Measurements from ENCODE around the gene C5. TPM values are rescaled to one million over a fixed set of nuclear protein-coding genes. Genes with fewer than 3 reads are reported as not detected.

Gene C5
- total RNA-seq, 4 donors from 2014 or later, result 0.20 to 3.4 (median 1.9) TPM

DNA sequence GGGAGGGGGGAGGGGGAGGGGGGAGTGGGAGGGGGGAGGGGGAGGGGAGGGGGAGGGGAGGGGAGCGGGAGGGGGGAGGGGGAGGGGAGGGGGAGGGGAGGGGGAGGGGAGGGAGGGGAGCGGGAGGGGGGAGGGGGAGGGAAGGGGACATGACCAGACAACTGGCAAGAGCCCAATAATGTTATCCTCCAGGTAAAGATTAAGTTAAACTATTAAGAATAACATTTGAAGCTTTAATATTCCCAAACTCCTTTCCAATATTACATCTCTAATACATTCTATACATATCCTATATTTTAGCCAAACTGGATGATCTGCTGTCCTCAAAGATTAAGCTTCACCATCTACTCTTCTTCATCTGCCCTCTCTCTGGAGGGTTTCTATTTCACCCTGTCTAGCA lies 25.8 kb downstream of the C5 start:
- no peaks in the 10 kb centered on the region for H3K36me3 ChIP-seq
- H3K9me3 ChIP-seq, result no peaks in the 10 kb centered on the region
- H3K27me3 ChIP-seq, result no peaks in the 10 kb centered on the region
- DNase-seq, result no peak
- TF ChIP-seq POLR2A (IDR thresholded peaks at IDR 0.05) (no peak), POLR2AphosphoS5 (IDR thresholded peaks at IDR 0.05) (no peak), EP300 (IDR thresholded peaks at IDR 0.05; ENCODE audit: low read depth) (no peak)
- TF ChIP-seq, protein P1, sequence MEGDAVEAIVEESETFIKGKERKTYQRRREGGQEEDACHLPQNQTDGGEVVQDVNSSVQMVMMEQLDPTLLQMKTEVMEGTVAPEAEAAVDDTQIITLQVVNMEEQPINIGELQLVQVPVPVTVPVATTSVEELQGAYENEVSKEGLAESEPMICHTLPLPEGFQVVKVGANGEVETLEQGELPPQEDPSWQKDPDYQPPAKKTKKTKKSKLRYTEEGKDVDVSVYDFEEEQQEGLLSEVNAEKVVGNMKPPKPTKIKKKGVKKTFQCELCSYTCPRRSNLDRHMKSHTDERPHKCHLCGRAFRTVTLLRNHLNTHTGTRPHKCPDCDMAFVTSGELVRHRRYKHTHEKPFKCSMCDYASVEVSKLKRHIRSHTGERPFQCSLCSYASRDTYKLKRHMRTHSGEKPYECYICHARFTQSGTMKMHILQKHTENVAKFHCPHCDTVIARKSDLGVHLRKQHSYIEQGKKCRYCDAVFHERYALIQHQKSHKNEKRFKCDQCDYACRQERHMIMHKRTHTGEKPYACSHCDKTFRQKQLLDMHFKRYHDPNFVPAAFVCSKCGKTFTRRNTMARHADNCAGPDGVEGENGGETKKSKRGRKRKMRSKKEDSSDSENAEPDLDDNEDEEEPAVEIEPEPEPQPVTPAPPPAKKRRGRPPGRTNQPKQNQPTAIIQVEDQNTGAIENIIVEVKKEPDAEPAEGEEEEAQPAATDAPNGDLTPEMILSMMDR (IDR thresholded peaks at IDR 0.05), result no peak
- intact Hi-C loops (cut with DNase I; ENCODE audit: low total_unique reads) (no loop called here), in situ Hi-C loops (cut with MboI; ENCODE audit: low pct_ligation_motif_present in 1 of 4, low pct_unique_long_range_greater_than_20kb in 1 of 4, low sequenced_read_pairs in 3 of 4) (no loop called here)
- 70% methylated on average over 2 of the region's 2 CpGs; no CpG with 5 or more reads in 1 of the 2 donors for WGBS, 2 donors (ENCODE audit: low coverage in 1 of 2)
- H3K27ac ChIP-seq, result no peak overlapping the region
- H3K4me3 ChIP-seq, result no peak overlapping the region
- H3K4me1 ChIP-seq, result no peaks in the 10 kb centered on the region

DNA sequence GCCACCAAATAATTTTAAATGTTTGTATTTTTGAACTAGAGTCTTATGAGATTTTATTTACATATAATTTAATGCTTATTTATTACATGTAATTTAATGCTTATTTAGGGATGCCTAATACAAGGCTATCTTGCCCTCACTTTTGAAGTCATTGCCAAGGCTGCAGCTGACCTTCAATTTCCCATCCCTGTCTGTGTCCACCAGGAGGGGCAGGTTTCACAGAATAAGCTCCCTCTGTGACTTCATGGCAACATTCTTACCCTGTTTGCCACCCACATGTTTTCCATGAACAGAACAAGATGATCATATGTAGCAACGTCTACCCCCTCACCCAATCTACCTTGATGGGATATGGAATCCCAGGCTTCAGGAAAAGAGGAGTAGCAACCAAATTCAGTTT lies 27.0 kb downstream of the C5 start:
- no peak for TF ChIP-seq POLR2A (IDR thresholded peaks at IDR 0.05)
- TF ChIP-seq POLR2AphosphoS5 (IDR thresholded peaks at IDR 0.05), result no peak
- TF ChIP-seq, protein P1 (IDR thresholded peaks at IDR 0.05), result no peak
- no peak for TF ChIP-seq EP300 (IDR thresholded peaks at IDR 0.05; ENCODE audit: low read depth)
- intact Hi-C loops (cut with DNase I; ENCODE audit: low total_unique reads) (no loop called here), in situ Hi-C loops (cut with MboI; ENCODE audit: low pct_ligation_motif_present in 1 of 4, low pct_unique_long_range_greater_than_20kb in 1 of 4, low sequenced_read_pairs in 3 of 4) (no loop called here)
- no peaks in the 10 kb centered on the region for H3K4me1 ChIP-seq
- no peak overlapping the region for H3K27ac ChIP-seq
- no peaks in the 10 kb centered on the region for H3K9me3 ChIP-seq
- no peak for DNase-seq
- no peaks in the 10 kb centered on the region for H3K36me3 ChIP-seq
- no peaks in the 10 kb centered on the region for H3K27me3 ChIP-seq
- H3K4me3 ChIP-seq, result no peak overlapping the region
- WGBS, 2 donors (ENCODE audit: low coverage in 1 of 2), result 81% methylated on average over 1 of the region's 1 CpG; no CpG with 5 or more reads in 1 of the 2 donors

GRCh38 chr9:121021301-121021700 lies 28.8 kb downstream of the C5 start:
- H3K27me3 ChIP-seq, result no peaks in the 10 kb centered on the region
- no peak for DNase-seq
- no peaks in the 10 kb centered on the region for H3K9me3 ChIP-seq
- H3K27ac ChIP-seq, result no peak overlapping the region
- intact Hi-C loops (cut with DNase I; ENCODE audit: low total_unique reads) (no loop called here), in situ Hi-C loops (cut with MboI; ENCODE audit: low pct_ligation_motif_present in 1 of 4, low pct_unique_long_range_greater_than_20kb in 1 of 4, low sequenced_read_pairs in 3 of 4) (no loop called here)
- H3K4me1 ChIP-seq, result no peaks in the 10 kb centered on the region
- H3K4me3 ChIP-seq, result no peak overlapping the region
- WGBS, 2 donors (ENCODE audit: low coverage in 1 of 2), result 81 to 89% methylated on average over 3 to 4 of the region's 4 CpGs
- no peaks in the 10 kb centered on the region for H3K36me3 ChIP-seq
- TF ChIP-seq, protein P1 (IDR thresholded peaks at IDR 0.05), result no peak
- TF ChIP-seq POLR2AphosphoS5 (IDR thresholded peaks at IDR 0.05), result no peak
- TF ChIP-seq EP300 (IDR thresholded peaks at IDR 0.05; ENCODE audit: low read depth), result no peak
- TF ChIP-seq POLR2A (IDR thresholded peaks at IDR 0.05), result no peak

DNA sequence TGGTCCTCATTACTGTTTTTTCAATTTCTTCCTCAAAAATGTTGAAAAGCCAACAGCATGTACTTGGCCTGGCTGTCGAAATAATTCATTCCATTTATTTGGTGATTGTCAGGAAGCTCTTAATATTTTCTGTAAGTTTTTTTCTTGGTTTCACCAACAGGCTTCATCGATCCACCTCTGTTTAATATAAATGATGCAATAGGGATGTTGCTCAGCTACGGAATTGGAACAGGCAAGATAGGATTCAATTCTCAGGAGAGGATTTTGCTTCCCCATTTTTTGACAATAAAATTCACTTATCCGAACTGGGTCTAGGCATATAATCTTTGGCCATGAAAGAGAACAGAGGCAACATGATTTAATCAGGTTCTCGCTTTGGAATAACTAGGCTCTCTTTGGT lies 30.8 kb downstream of the C5 start:
- intact Hi-C loops (cut with DNase I; ENCODE audit: low total_unique reads) (no loop called here), in situ Hi-C loops (cut with MboI; ENCODE audit: low pct_ligation_motif_present in 1 of 4, low pct_unique_long_range_greater_than_20kb in 1 of 4, low sequenced_read_pairs in 3 of 4) (no loop called here)
- Histone ChIP-seq H3K9me3 (no peaks in the 10 kb centered on the region), H3K27ac (no peak overlapping the region), H3K36me3 (no peaks in the 10 kb centered on the region), H3K4me3 (no peak overlapping the region), H3K27me3 (no peaks in the 10 kb centered on the region), H3K4me1 (no peaks in the 10 kb centered on the region)
- TF ChIP-seq POLR2A (IDR thresholded peaks at IDR 0.05) (no peak), EP300 (IDR thresholded peaks at IDR 0.05; ENCODE audit: low read depth) (no peak), POLR2AphosphoS5 (IDR thresholded peaks at IDR 0.05) (no peak)
- TF ChIP-seq, protein P1 (IDR thresholded peaks at IDR 0.05), result no peak
- WGBS, 2 donors (ENCODE audit: low coverage in 1 of 2), result 77 to 96% methylated on average over 5 of the region's 5 CpGs
- DNase-seq, result no peak

Data from transverse colon (tissue), 4 donors.